HFF-Myc (cell line): ENCODE results near the gene ANKS1B.

Source experiments
- DNase-seq: peaks from one replicate; pipeline ENCODE4 v3.0.0-alpha.2; 2011; ENCODE audit warnings: low read depth; ENCODE audit errors: extremely low read depth
- H3K4me3 ChIP-seq: replicated peaks from 2 replicates; pipeline ENCODE4 v1.5.1; 2011; ENCODE audit warnings: low read depth, mild to moderate bottlenecking, control low read depth, low read length
- CTCF ChIP-seq: IDR thresholded peaks from 2 replicates; pipeline ENCODE4 v1.5.1; 2012; ENCODE audit warnings: mild to moderate bottlenecking, low read depth, low read length, control low read depth; ENCODE audit errors: missing control alignments

ANKS1B gene

GRCh38 chr12:99212275-99212674 is 772.5 kb downstream of the ANKS1B start:
- no peak for TF ChIP-seq CTCF
- no peak for DNase-seq
- H3K4me3 ChIP-seq = no peak overlapping the region

- DNase-seq = no peak
- no peak for TF ChIP-seq CTCF
Observed at GRCh38 chr12:99205111-99205510, 779.6 kb downstream of the ANKS1B start.

GRCh38 chr12:99201906-99202645 is 782.7 kb downstream of the ANKS1B start:
- TF ChIP-seq CTCF = no peak
- no peak for DNase-seq

More at GRCh38 chr12:99205111-99205510, 779.6 kb downstream of the ANKS1B start:
- H3K4me3 ChIP-seq = no peak overlapping the region

GRCh38 chr12:99200711-99201384 is 783.9 kb downstream of the ANKS1B start:
- TF ChIP-seq CTCF = no peak
- no peak for DNase-seq

More at GRCh38 chr12:99201906-99202645, 782.7 kb downstream of the ANKS1B start:
- no peak overlapping the region for H3K4me3 ChIP-seq

GRCh38 chr12:99195474-99195873 is 789.3 kb downstream of the ANKS1B start:
- no peak overlapping the region for H3K4me3 ChIP-seq
- no peak for DNase-seq
- TF ChIP-seq CTCF = no peak

More at GRCh38 chr12:99200711-99201384, 783.9 kb downstream of the ANKS1B start:
- no peak overlapping the region for H3K4me3 ChIP-seq

- TF ChIP-seq CTCF = no peak
- no peak for DNase-seq
- no peak overlapping the region for H3K4me3 ChIP-seq
Observed at GRCh38 chr12:99192489-99192888, 792.2 kb downstream of the ANKS1B start.
